Lower lobe of right lung (tissue), 2 donors: ENCODE data around the gene TTC7B. TPM values are rescaled to one million over a fixed set of nuclear protein-coding genes. Genes with fewer than 3 reads are reported as not detected.

Experiments
- ATAC-seq, 2 donors: fragments of 200-7000 bp; cut with Tn5 transposase; one replicate each; pipeline ENCODE4 v1.9.1; 2020 to 2022; ENCODE audit warnings: mild to moderate bottlenecking in 2 of 2, moderate library complexity in 2 of 2
- DNase-seq: peaks from one replicate; pipeline ENCODE4 v3.0.0-alpha.2; 2020
- H3K27ac ChIP-seq: fragments of 200-600 bp; one replicate; pipeline ENCODE4 v1.8.0; 2022
- H3K27me3 ChIP-seq: fragments of 200-600 bp; one replicate; pipeline ENCODE4 v1.8.0; 2022; ENCODE audit warnings: low read depth
- H3K36me3 ChIP-seq: fragments of 200-600 bp; one replicate; pipeline ENCODE4 v1.8.0; 2022; ENCODE audit warnings: mild to moderate bottlenecking
- H3K4me1 ChIP-seq: fragments of 200-600 bp; one replicate; pipeline ENCODE4 v1.8.0; 2022
- H3K4me3 ChIP-seq: fragments of 200-600 bp; one replicate; pipeline ENCODE4 v1.8.0; 2022; ENCODE audit warnings: mild to moderate bottlenecking
- H3K9me3 ChIP-seq: fragments of 200-600 bp; one replicate; pipeline ENCODE4 v1.8.0; 2022
- CTCF ChIP-seq: fragments of 200-600 bp; IDR thresholded peaks from one replicate; pipeline ENCODE4 v1.8.0; 2022; ENCODE audit warnings: antibody characterized with exemption, mild to moderate bottlenecking
- intact Hi-C: fragments of 100-400 bp; cut with DNase I; formaldehyde crosslinking; loops from one replicate; pipeline ENCODE4 v1.11.0; 2022
- total RNA-seq: library from RNA; stranded (reverse); fragmentation: NEBNext Ultra II Directional; extraction: Animal tissue kit (Norgen Biotek cat#: 25700); gene quantifications from one replicate; pipeline ENCODE4 v1.2.1, GENCODE V29; 2021
- donor health status: DM: no; HTN: yes; CAD: no; lungs with severe emphysema.

TTC7B gene
- total RNA-seq, 1 donor from 2014 or later, result 54.1 TPM

GRCh38 chr14:90812109-90812508 lies 4.1 kb downstream of the TTC7B start:
- no peak for ATAC-seq

GRCh38 chr14:90811641-90812040 lies 4.6 kb downstream of the TTC7B start:
- H3K27ac ChIP-seq, result no peak overlapping the region
- H3K9me3 ChIP-seq, result no peaks in the 10 kb centered on the region
- ATAC-seq, result no peak
- TF ChIP-seq CTCF, result no peak
- no peak for DNase-seq
- peaks cover 14% of the 10 kb centered on the region for H3K4me1 ChIP-seq
- intact Hi-C loops, result no loop called here
- no peaks in the 10 kb centered on the region for H3K27me3 ChIP-seq
- H3K36me3 ChIP-seq, result no peaks in the 10 kb centered on the region
- H3K4me3 ChIP-seq, result no peak overlapping the region

More at GRCh38 chr14:90812109-90812508, 4.1 kb downstream of the TTC7B start:
- H3K4me3 ChIP-seq, result no peak overlapping the region
- H3K36me3 ChIP-seq, result no peaks in the 10 kb centered on the region
- no peak for TF ChIP-seq CTCF
- intact Hi-C loops, result no loop called here
- H3K27ac ChIP-seq, result no peak overlapping the region
- H3K4me1 ChIP-seq, result peaks cover 14% of the 10 kb centered on the region
- no peak for DNase-seq
- H3K9me3 ChIP-seq, result no peaks in the 10 kb centered on the region
- no peaks in the 10 kb centered on the region for H3K27me3 ChIP-seq

GRCh38 chr14:90810806-90811205 lies 5.4 kb downstream of the TTC7B start:
- ATAC-seq (no peak), DNase-seq (no peak)
- Histone ChIP-seq H3K27me3 (no peaks in the 10 kb centered on the region), H3K27ac (no peak overlapping the region), H3K4me3 (no peak overlapping the region), H3K9me3 (no peaks in the 10 kb centered on the region), H3K4me1 (peaks cover 14% of the 10 kb centered on the region), H3K36me3 (no peaks in the 10 kb centered on the region)
- intact Hi-C loops, result no loop called here
- no peak for TF ChIP-seq CTCF

- Histone ChIP-seq H3K9me3 (no peaks in the 10 kb centered on the region), H3K27ac (no peak overlapping the region), H3K4me1 (peaks cover 9% of the 10 kb centered on the region), H3K4me3 (no peak overlapping the region), H3K27me3 (no peaks in the 10 kb centered on the region), H3K36me3 (no peaks in the 10 kb centered on the region)
- intact Hi-C loops, result no loop called here
- DNase-seq (no peak), ATAC-seq (no peak)
- TF ChIP-seq CTCF, result no peak
Observed at GRCh38 chr14:90809530-90810312, 6.5 kb downstream of the TTC7B start.

GRCh38 chr14:90808759-90809529 lies 7.3 kb downstream of the TTC7B start:
- Histone ChIP-seq H3K27ac (no peak overlapping the region), H3K36me3 (no peaks in the 10 kb centered on the region), H3K4me3 (no peak overlapping the region), H3K27me3 (no peaks in the 10 kb centered on the region), H3K4me1 (peaks cover 13% of the 10 kb centered on the region), H3K9me3 (no peaks in the 10 kb centered on the region)
- intact Hi-C loops, result no loop called here
- no peak for TF ChIP-seq CTCF
- ATAC-seq (no peak), DNase-seq (no peak)
